ENCODE measurements around the gene FMR1.
A peak's percentile ranks its signal among the peaks of the same experiment; 100 is the strongest.

FMR1 gene

GRCh38 chrX:147911192-147912022, at the start of gene FMR1:
FMR1 (plus strand) TSS chrX:147911919; CDS start chrX:147912180, 261 bp downstream.
- DNase-seq = peak; percentile 87
- Mint-ChIP-seq H3K27me3 (ENCODE audit: low read depth, poor library complexity) (no peaks in the 10 kb centered on the region), H3K9me3 (peaks cover 23% of the 10 kb centered on the region), H3K27ac (peak within 1 kb of the TSS; percentile 96), H3K36me3 (ENCODE audit: low read depth) (no peaks in the 10 kb centered on the region), H3K4me3 (peak within 1 kb of the TSS; percentile 96), H3K4me1 (peaks cover 66% of the 10 kb centered on the region)
- no peak for TF ChIP-seq CTCF (IDR thresholded peaks at IDR 0.05)

GRCh38 chrX:147875866-147876596, 35.7 kb upstream of the FMR1 start:
- Mint-ChIP-seq H3K27me3 (ENCODE audit: low read depth, poor library complexity) (no peaks in the 10 kb centered on the region), H3K9me3 (peaks cover 76% of the 10 kb centered on the region), H3K27ac (no peak overlapping the region), H3K36me3 (ENCODE audit: low read depth) (peaks cover 7% of the 10 kb centered on the region), H3K4me3 (no peak overlapping the region), H3K4me1 (no peaks in the 10 kb centered on the region)
- no peak for DNase-seq
- TF ChIP-seq CTCF (IDR thresholded peaks at IDR 0.05) = no peak

- H3K4me1 Mint-ChIP-seq = no peaks in the 10 kb centered on the region
- no peak overlapping the region for H3K27ac Mint-ChIP-seq
- peaks cover 4% of the 10 kb centered on the region for H3K36me3 Mint-ChIP-seq (ENCODE audit: low read depth)
- TF ChIP-seq CTCF (IDR thresholded peaks at IDR 0.05) = no peak
- peaks cover 66% of the 10 kb centered on the region for H3K9me3 Mint-ChIP-seq
- no peaks in the 10 kb centered on the region for H3K27me3 Mint-ChIP-seq (ENCODE audit: low read depth, poor library complexity)
- no peak for DNase-seq
- no peak overlapping the region for H3K4me3 Mint-ChIP-seq
Observed at GRCh38 chrX:147876849-147877646, 34.7 kb upstream of the FMR1 start.

GRCh38 chrX:147877726-147878125, 34.0 kb upstream of the FMR1 start:
- H3K27ac Mint-ChIP-seq = no peak overlapping the region
- no peak overlapping the region for H3K4me3 Mint-ChIP-seq
- peaks cover 4% of the 10 kb centered on the region for H3K36me3 Mint-ChIP-seq (ENCODE audit: low read depth)
- H3K4me1 Mint-ChIP-seq = no peaks in the 10 kb centered on the region
- DNase-seq = no peak
- peaks cover 59% of the 10 kb centered on the region for H3K9me3 Mint-ChIP-seq
- no peaks in the 10 kb centered on the region for H3K27me3 Mint-ChIP-seq (ENCODE audit: low read depth, poor library complexity)
- TF ChIP-seq CTCF (IDR thresholded peaks at IDR 0.05) = no peak

GRCh38 chrX:147884958-147885357, 26.8 kb upstream of the FMR1 start:
- Mint-ChIP-seq H3K9me3 (peaks cover 50% of the 10 kb centered on the region), H3K27ac (no peak overlapping the region), H3K4me1 (no peaks in the 10 kb centered on the region), H3K4me3 (no peak overlapping the region), H3K27me3 (ENCODE audit: low read depth, poor library complexity) (no peaks in the 10 kb centered on the region), H3K36me3 (ENCODE audit: low read depth) (no peaks in the 10 kb centered on the region)
- no peak for TF ChIP-seq CTCF (IDR thresholded peaks at IDR 0.05)
- no peak for DNase-seq

All from nephron progenitor cell (in vitro differentiated cells).